A549 (cell line): ENCODE data around the gene SLC9A9. TPM values are rescaled to one million over a fixed set of nuclear protein-coding genes. Genes with fewer than 3 reads are reported as not detected.

Experiments
- ATAC-seq, 2 experiments: fragments of 200-7000 bp in 1 of 2; fragments of >200 bp in 1 of 2; cut with Nextera tagmentation in 1 of 2; cut with Tn5 transposase in 1 of 2; 3 replicates each; pipeline versions ENCODE4 v1.8.0 to v1.9.1; 2018 to 2020; ENCODE audit warnings: mild to moderate bottlenecking in 1 of 2, moderate library complexity in 1 of 2
- CTCF ChIA-PET: fragments of 300-600 bp; sonication (Branson Sonifier 250); formaldehyde crosslinking; extraction: SDS; loops from one replicate; lab custom pipeline; 2021; ENCODE audit warnings: antibody characterized with exemption, inconsistent platforms; lab: Yijun Ruan, JAX
- POLR2A ChIA-PET: fragments of 350-600 bp; formaldehyde crosslinking; extraction: SDS; loops from one replicate; lab custom pipeline; 2021; ENCODE audit warnings: antibody characterized with exemption, inconsistent platforms; lab: Yijun Ruan, JAX
- DNase-seq, 2 experiments: peaks; one replicate each; pipeline versions ENCODE4 v3.0.0 to v3.0.0-alpha.2; 2011 to 2016; ENCODE audit warnings: low read depth in 1 of 2, low spot score in 1 of 2
- FAIRE-seq: peaks from 2 replicates; lab custom pipeline; 2011; peaks lifted over from hg19 to GRCh38; lab: Jason Lieb, UNC
- H3K27ac ChIP-seq, 2 experiments: fragments of >200 bp; sonication (Bioruptor Twin); formaldehyde crosslinking; 3 replicates each; pipeline ENCODE4 v1.5.1; 2016 to 2017
- H3K4me1 ChIP-seq: fragments of >200 bp; sonication (Bioruptor Twin); formaldehyde crosslinking; 3 replicates; pipeline ENCODE4 v1.6.1; 2016
- H3K4me2 ChIP-seq: fragments of >200 bp; sonication (Bioruptor Twin); formaldehyde crosslinking; 3 replicates; pipeline ENCODE4 v1.6.1; 2016
- H3K4me3 ChIP-seq: fragments of >200 bp; sonication (Bioruptor Twin); formaldehyde crosslinking; 3 replicates; pipeline ENCODE4 v1.5.1; 2016
- H3K9me3 ChIP-seq: fragments of >200 bp; sonication (Bioruptor Twin); formaldehyde crosslinking; 3 replicates; pipeline ENCODE4 v1.6.1; 2016
- BHLHE40 ChIP-seq: IDR thresholded peaks from 2 replicates; pipeline ENCODE4 v1.6.1; 2012; ENCODE audit warnings: low read depth, low read length, inconsistent platforms
- CEBPB ChIP-seq, 2 experiments: fragments of >200 bp in 1 of 2; sonication (Bioruptor Twin) in 1 of 2; formaldehyde crosslinking in 1 of 2; IDR thresholded peaks; 2 replicates each; pipeline ENCODE4 v1.6.1; 2012 to 2016
- CHD2 ChIP-seq: fragments of 150-350 bp; IDR thresholded peaks from 2 replicates; pipeline ENCODE4 v1.6.1; 2014; ENCODE audit warnings: low read length; ENCODE audit not compliant: partially characterized antibody
- CHD4 ChIP-seq: fragments of 200-600 bp; sonication (generic); IDR thresholded peaks from 2 replicates; pipeline ENCODE4 v1.6.1; 2016; ENCODE audit warnings: antibody characterized with exemption, mild to moderate bottlenecking, borderline replicate concordance
- FOSB ChIP-seq: fragments of 250-450 bp; sonication (Bioruptor Pico); IDR thresholded peaks from 2 replicates; pipeline ENCODE4 v1.5.0; 2020; ENCODE audit warnings: mild to moderate bottlenecking, moderate library complexity
- FOXS1 ChIP-seq: fragments of 250-450 bp; sonication (Bioruptor Pico); IDR thresholded peaks from 2 replicates; pipeline ENCODE4 v1.5.0; 2020; ENCODE audit warnings: mild to moderate bottlenecking, moderate library complexity
- HDAC2 ChIP-seq: fragments of 200-600 bp; sonication (generic); IDR thresholded peaks from 2 replicates; pipeline ENCODE4 v1.6.1; 2016
- HOXB5 ChIP-seq: fragments of 250-450 bp; sonication (Bioruptor Pico); IDR thresholded peaks from 2 replicates; pipeline ENCODE4 v1.5.0; 2020; ENCODE audit warnings: mild to moderate bottlenecking, moderate library complexity
- JUN ChIP-seq, 2 experiments: fragments of >200 bp; sonication (Bioruptor Twin); formaldehyde crosslinking; IDR thresholded peaks; 2 replicates in 1 of 2; 3 replicates in 1 of 2; pipeline ENCODE4 v1.6.1; 2016 to 2017
- KDM1A ChIP-seq: fragments of 200-600 bp; sonication (generic); IDR thresholded peaks from 2 replicates; pipeline ENCODE4 v1.6.1; 2016; ENCODE audit warnings: low read depth, mild to moderate bottlenecking
- MAZ ChIP-seq: fragments of 150-350 bp; IDR thresholded peaks from 2 replicates; pipeline ENCODE4 v1.6.1; 2014; ENCODE audit warnings: antibody characterized with exemption, low read depth, low read length, borderline replicate concordance
- NPAS2 ChIP-seq: fragments of 250-450 bp; sonication (Bioruptor Pico); IDR thresholded peaks from 2 replicates; pipeline ENCODE4 v1.8.0; 2022; ENCODE audit warnings: mild to moderate bottlenecking, moderate library complexity, borderline replicate concordance
- NR3C1 ChIP-seq: fragments of >200 bp; sonication (Bioruptor Twin); formaldehyde crosslinking; IDR thresholded peaks from 3 replicates; pipeline ENCODE4 v1.6.1; 2017
- PHF8 ChIP-seq: fragments of 200-600 bp; sonication (generic); IDR thresholded peaks from 2 replicates; pipeline ENCODE4 v1.6.1; 2016; ENCODE audit warnings: low read depth, mild to moderate bottlenecking, antibody characterized with exemption, moderate library complexity, borderline replicate concordance
- RCOR1 ChIP-seq: fragments of 150-350 bp; IDR thresholded peaks from 2 replicates; pipeline ENCODE4 v1.6.1; 2014; ENCODE audit warnings: antibody characterized with exemption, low read length, low read depth
- SMC3 ChIP-seq: fragments of >200 bp; sonication (Bioruptor Twin); formaldehyde crosslinking; IDR thresholded peaks from 3 replicates; pipeline ENCODE4 v1.6.1; 2018; ENCODE audit warnings: inconsistent platforms
- TFCP2L1 ChIP-seq: fragments of 250-450 bp; sonication (Bioruptor Pico); IDR thresholded peaks from 2 replicates; pipeline ENCODE4 v1.5.0; 2021; ENCODE audit warnings: mild to moderate bottlenecking
- ZFP36 ChIP-seq: fragments of 450-650 bp; IDR thresholded peaks from 2 replicates; pipeline ENCODE4 v1.6.1; 2014; ENCODE audit warnings: borderline replicate concordance; ENCODE audit not compliant: partially characterized antibody
- WGBS: methylation state at CpG from one replicate; pipeline ENCODE4 v1.1.6; 2017; ENCODE audit errors: missing lambda C conversion rate; 5-methylcytosine and 5-hydroxymethylcytosine counted together
- polyA plus RNA-seq, 4 experiments: library from polyadenylated mRNA; depleted of rRNA in 3 of 4; stranded (reverse); fragments of >200 nt; fragmentation: RNase III in 1 of 4; extraction: RNeasy Plus Mini Kit Qiagen cat#74134 plus additional on column Dnase treatment in 1 of 4; gene quantifications; 2 replicates in 3 of 4; 3 replicates in 1 of 4; pipeline ENCODE4 v1.2.3, GENCODE V29; 2011 to 2017
- TF ChIP-seq, protein P1 (sequence below): fragments of 250-450 bp; sonication (Bioruptor Pico); IDR thresholded peaks from 2 replicates; pipeline ENCODE4 v1.5.0; 2020; ENCODE audit warnings: low read depth, mild to moderate bottlenecking, moderate library complexity
- TF ChIP-seq, protein P2 (sequence below): fragments of >200 bp; sonication (Bioruptor Twin); formaldehyde crosslinking; IDR thresholded peaks from 3 replicates; pipeline ENCODE4 v1.5.1; 2016
- TF ChIP-seq, protein P3 (sequence below): IDR thresholded peaks from 2 replicates; pipeline ENCODE4 v1.6.1; 2012
- TF ChIP-seq, protein P4 (sequence below): fragments of 150-350 bp; IDR thresholded peaks from 2 replicates; pipeline ENCODE4 v1.6.1; 2014; ENCODE audit warnings: low read depth, mild to moderate bottlenecking, low read length
- TF ChIP-seq, protein P5 (sequence below): fragments of >200 bp; sonication (Bioruptor Twin); formaldehyde crosslinking; IDR thresholded peaks from 3 replicates; pipeline ENCODE4 v1.6.1; 2016
- TF ChIP-seq, protein P6 (sequence below): IDR thresholded peaks from 2 replicates; pipeline ENCODE4 v1.6.1; 2012; ENCODE audit warnings: low read depth, borderline replicate concordance
- TF ChIP-seq, protein P7 (sequence below): IDR thresholded peaks from 2 replicates; pipeline ENCODE4 v1.6.1; 2012

Gene SLC9A9
- polyA plus RNA-seq, 2 of the 4 experiments (the other 2 are of a cell fraction) = 0.10 to 0.32 TPM

DNA sequence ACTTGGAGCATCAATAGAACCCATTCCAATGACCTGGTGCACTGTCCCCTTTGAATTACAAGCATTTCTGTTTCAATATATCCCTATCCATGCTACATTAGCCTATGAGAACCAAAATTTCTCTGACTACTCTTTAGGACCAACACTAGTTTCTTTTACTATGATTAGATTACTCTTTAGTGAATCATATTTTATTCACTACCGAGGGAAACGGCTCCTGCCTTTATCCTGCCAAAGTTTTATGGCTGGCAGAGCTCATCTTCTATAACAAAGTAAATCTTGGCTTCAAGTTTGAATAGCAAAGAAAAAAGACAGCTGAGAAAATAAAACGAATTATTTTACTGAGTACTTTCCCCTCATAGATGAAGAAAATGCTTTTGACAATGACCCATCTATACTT is 120.9 kb downstream of the SLC9A9 start:
- no peak for TF ChIP-seq NR3C1
- TF ChIP-seq ZFP36 = no peak
- TF ChIP-seq, protein P1, sequence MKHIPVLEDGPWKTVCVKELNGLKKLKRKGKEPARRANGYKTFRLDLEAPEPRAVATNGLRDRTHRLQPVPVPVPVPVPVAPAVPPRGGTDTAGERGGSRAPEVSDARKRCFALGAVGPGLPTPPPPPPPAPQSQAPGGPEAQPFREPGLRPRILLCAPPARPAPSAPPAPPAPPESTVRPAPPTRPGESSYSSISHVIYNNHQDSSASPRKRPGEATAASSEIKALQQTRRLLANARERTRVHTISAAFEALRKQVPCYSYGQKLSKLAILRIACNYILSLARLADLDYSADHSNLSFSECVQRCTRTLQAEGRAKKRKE = no peak
- TF ChIP-seq KDM1A = no peak
- TF ChIP-seq, protein P2, sequence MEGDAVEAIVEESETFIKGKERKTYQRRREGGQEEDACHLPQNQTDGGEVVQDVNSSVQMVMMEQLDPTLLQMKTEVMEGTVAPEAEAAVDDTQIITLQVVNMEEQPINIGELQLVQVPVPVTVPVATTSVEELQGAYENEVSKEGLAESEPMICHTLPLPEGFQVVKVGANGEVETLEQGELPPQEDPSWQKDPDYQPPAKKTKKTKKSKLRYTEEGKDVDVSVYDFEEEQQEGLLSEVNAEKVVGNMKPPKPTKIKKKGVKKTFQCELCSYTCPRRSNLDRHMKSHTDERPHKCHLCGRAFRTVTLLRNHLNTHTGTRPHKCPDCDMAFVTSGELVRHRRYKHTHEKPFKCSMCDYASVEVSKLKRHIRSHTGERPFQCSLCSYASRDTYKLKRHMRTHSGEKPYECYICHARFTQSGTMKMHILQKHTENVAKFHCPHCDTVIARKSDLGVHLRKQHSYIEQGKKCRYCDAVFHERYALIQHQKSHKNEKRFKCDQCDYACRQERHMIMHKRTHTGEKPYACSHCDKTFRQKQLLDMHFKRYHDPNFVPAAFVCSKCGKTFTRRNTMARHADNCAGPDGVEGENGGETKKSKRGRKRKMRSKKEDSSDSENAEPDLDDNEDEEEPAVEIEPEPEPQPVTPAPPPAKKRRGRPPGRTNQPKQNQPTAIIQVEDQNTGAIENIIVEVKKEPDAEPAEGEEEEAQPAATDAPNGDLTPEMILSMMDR = no peak
- no peak for TF ChIP-seq HDAC2
- TF ChIP-seq, protein P3, sequence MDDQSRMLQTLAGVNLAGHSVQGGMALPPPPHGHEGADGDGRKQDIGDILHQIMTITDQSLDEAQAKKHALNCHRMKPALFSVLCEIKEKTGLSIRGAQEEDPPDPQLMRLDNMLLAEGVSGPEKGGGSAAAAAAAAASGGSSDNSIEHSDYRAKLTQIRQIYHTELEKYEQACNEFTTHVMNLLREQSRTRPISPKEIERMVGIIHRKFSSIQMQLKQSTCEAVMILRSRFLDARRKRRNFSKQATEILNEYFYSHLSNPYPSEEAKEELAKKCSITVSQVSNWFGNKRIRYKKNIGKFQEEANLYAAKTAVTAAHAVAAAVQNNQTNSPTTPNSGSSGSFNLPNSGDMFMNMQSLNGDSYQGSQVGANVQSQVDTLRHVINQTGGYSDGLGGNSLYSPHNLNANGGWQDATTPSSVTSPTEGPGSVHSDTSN = no peak
- no peak for TF ChIP-seq CHD4
- TF ChIP-seq, protein P4, sequence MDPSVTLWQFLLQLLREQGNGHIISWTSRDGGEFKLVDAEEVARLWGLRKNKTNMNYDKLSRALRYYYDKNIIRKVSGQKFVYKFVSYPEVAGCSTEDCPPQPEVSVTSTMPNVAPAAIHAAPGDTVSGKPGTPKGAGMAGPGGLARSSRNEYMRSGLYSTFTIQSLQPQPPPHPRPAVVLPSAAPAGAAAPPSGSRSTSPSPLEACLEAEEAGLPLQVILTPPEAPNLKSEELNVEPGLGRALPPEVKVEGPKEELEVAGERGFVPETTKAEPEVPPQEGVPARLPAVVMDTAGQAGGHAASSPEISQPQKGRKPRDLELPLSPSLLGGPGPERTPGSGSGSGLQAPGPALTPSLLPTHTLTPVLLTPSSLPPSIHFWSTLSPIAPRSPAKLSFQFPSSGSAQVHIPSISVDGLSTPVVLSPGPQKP = no peak
- H3K4me3 ChIP-seq = no peak overlapping the region
- no peaks in the 10 kb centered on the region for H3K9me3 ChIP-seq
- H3K27ac ChIP-seq = no peak overlapping the region
- DNase-seq (no peak), ATAC-seq (no peak), FAIRE-seq (no peak)
- POLR2A ChIA-PET = no interaction called here
- CTCF ChIA-PET = no interaction called here
- H3K4me2 ChIP-seq = no peak overlapping the region
- no peaks in the 10 kb centered on the region for H3K4me1 ChIP-seq
- WGBS = under 1% methylated on average over 3 of the region's 3 CpGs

DNA sequence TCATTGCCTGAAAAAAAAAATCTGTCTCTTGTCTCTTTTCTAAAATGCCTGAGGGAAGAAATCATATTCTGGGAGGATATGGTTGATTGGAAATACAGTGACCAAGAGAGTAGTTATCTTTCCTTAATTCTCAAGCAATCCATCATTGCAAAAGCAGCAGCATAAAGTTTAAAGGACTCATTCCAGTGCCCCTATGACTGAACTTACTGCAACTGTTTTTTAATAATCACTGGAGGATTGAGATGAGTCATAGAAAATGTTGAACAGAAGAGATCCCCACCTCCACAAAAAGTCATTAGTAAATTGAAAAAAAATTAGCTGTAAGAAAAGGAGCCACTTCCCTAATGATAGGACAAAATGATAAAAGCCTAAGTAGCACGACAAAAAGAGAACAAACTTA is 121.5 kb downstream of the SLC9A9 start:
- FAIRE-seq (no peak), DNase-seq (no peak), ATAC-seq (no peak)
- POLR2A ChIA-PET = no interaction called here
- H3K4me1 ChIP-seq = no peaks in the 10 kb centered on the region
- no peak overlapping the region for H3K4me2 ChIP-seq
- H3K9me3 ChIP-seq = no peaks in the 10 kb centered on the region
- CTCF ChIA-PET = no interaction called here
- TF ChIP-seq NPAS2 (CRISPR knock-in tag) = no peak
- TF ChIP-seq BHLHE40 = no peak
- TF ChIP-seq PHF8 = no peak
- TF ChIP-seq TFCP2L1 (CRISPR knock-in tag) = no peak
- no peak for TF ChIP-seq MAZ
- TF ChIP-seq FOSB (CRISPR knock-in tag) = no peak
- no peak for TF ChIP-seq RCOR1
- TF ChIP-seq SMC3 = no peak
- TF ChIP-seq, protein P5, sequence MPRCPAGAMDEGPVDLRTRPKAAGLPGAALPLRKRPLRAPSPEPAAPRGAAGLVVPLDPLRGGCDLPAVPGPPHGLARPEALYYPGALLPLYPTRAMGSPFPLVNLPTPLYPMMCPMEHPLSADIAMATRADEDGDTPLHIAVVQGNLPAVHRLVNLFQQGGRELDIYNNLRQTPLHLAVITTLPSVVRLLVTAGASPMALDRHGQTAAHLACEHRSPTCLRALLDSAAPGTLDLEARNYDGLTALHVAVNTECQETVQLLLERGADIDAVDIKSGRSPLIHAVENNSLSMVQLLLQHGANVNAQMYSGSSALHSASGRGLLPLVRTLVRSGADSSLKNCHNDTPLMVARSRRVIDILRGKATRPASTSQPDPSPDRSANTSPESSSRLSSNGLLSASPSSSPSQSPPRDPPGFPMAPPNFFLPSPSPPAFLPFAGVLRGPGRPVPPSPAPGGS = no peak
- TF ChIP-seq HOXB5 (CRISPR knock-in tag) = no peak
- no peak for TF ChIP-seq CHD2
- TF ChIP-seq, protein P2 = no peak
- no peak for TF ChIP-seq NR3C1
- no peak for TF ChIP-seq JUN (IDR thresholded peaks at IDR 0.05)
- TF ChIP-seq ZFP36 = no peak
- no peak for TF ChIP-seq CEBPB (IDR thresholded peaks at IDR 0.05)
- TF ChIP-seq, protein P6, sequence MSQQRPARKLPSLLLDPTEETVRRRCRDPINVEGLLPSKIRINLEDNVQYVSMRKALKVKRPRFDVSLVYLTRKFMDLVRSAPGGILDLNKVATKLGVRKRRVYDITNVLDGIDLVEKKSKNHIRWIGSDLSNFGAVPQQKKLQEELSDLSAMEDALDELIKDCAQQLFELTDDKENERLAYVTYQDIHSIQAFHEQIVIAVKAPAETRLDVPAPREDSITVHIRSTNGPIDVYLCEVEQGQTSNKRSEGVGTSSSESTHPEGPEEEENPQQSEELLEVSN = no peak
- TF ChIP-seq, protein P7, sequence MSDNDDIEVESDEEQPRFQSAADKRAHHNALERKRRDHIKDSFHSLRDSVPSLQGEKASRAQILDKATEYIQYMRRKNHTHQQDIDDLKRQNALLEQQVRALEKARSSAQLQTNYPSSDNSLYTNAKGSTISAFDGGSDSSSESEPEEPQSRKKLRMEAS = no peak
- no peak for TF ChIP-seq FOXS1 (CRISPR knock-in tag)
- H3K27ac ChIP-seq = no peak overlapping the region
- no peak overlapping the region for H3K4me3 ChIP-seq
- WGBS = 5% methylated on average over 1 of the region's 1 CpG
